HG02588 (cell line): ENCODE data around the gene CELA1.

Experiments used
- ATAC-seq: cut with Tn5 transposase; IDR thresholded peaks from one replicate; pipeline ENCODE4 v1.9.1; 2021; ENCODE audit warnings: mild to moderate bottlenecking, moderate library complexity; ENCODE audit not compliant: unreplicated experiment

The CELA1 gene

DNA sequence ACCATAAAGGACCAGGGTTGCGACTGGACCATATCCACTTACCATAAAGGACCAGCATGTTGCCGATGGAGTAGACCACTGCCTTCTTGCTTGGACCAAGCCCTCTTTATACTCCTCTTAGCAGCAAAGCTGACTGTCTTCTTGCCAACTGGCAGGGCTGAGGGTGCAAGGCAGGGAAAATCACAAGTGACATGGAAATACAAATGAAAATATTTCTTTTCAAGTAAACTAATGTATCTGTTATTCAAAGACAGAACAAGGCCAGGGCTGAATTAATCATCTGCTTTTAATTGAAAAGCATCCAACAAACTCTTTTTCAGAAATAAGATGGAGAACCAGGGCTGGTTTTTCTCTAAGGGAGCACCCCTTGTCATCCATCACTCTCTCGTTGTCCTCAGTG lies at the start of gene CELA1:
TSS of gene CELA1 (minus strand) at position 99 of the 400 bp plus-strand sequence. CDS start at position 58, 41 bp downstream.
- no peak for ATAC-seq

DNA sequence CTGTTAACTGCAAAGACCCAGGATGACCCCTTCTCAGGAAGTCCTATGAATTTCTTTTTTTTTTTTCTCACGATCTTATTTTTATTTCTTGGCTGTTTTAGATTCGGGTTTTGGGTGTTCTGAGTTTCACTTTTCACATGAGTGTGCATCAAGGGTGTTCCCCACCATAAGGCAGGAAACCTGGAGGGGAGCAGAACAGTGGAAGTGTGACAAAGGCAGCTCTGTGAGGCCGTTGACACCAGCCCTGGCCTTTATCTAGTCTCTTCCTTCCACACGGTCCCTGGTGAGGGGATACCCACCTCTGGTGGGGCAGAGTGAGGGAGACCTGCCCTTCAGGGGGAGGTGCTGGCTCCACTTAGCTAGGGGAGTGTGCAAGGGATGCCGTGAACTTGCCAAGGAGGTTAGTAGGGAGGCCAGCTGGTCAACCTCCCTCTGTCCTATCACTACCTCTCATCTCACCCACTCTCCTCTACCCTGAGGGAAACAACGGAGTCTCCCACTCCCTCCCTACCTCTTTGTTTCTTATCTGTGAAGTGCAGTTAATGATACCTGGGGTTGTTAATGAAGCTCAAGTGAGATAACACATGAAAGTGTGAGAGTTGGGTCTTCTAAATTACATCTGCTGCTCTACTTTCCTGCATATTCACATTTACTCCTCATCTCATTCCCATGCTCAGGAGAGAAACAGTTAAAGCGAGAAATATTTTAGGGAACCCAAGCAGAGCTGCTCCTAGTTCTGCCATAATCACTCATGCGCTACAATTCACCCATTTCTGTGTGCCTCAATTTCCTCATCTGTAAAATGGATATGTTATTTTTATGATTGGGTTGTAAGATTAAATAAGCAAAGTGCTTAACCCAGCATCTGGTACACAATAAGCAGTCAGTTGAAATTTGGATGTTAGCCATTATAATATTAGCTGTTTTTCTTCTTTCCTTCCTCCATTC lies 49.1 kb upstream of the CELA1 start:
- ATAC-seq, result peak; percentile 30

DNA sequence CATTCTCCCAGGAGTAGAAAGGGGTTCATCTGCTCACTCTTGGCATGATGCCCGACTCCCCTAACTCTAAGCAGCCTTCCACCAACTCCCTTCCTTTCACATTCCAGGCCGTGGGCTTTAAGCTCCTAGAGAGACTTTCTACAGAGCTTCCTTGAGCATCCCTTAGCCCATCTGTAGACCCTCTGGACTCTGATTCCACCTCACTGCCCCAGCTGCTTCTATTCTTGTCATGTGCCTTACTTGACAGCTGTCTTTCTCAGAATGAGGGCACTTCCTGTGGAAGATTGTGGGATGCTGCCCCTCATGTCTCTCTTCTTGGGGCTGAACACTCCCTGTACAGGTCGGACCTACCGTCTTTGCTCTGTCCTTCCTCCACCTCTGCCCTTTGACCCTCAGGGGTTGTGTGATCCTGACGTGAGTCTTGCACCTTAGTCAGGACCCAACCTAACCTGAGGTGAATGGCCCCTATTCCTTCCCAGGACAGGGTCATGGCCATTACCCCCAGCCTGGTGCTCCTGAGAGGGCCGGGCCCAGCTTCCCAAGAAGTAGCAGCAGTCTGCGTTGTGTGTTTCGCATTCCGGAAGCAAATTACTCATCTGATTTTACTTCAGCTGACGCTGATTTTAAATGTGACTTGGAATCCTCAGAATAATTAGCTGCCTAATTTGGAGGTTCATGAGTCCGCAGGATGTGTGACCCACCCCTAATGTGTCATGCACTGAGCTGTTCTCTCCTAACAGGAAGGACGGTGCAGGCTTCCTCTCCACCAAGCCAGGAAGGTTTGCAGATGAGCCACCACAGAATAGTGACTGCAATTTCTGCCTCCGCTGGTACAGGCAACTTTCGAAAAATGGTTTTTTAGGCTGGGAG lies 47.4 kb upstream of the CELA1 start:
- ATAC-seq, result no peak

DNA sequence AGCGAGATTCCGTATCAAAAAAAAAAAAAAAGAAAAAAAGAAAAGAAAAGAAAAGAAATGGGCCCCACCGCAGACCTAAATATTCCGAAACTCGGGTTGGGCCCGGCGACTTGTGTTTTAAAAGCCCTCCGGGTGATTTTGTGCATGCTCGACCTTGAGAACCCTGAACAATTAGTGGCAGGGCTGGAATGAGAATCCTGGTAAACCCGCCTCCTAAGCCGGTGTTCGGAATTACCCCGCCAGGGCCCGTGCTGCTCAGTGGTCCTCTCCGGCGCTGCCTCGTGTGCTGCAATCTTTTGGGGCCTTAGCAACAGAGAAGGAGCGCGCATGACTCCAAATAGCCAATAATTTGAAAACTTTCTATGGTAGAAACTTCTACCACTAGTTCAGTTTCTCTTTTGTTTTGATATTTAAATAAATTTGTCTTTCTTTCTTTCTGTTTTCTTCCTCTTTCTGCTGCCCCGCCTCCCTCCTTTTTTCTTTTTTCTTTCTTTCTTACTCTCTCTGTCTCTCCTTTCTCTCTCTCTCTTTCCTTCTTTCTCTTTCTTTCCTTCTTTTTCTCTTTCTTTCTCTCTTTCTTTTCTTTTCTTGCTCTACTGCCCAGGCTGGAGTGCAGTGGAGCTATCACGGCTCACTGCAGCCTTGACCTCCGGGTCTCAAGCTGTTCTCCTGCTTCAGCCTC lies 46.2 kb upstream of the CELA1 start:
- no peak for ATAC-seq

DNA sequence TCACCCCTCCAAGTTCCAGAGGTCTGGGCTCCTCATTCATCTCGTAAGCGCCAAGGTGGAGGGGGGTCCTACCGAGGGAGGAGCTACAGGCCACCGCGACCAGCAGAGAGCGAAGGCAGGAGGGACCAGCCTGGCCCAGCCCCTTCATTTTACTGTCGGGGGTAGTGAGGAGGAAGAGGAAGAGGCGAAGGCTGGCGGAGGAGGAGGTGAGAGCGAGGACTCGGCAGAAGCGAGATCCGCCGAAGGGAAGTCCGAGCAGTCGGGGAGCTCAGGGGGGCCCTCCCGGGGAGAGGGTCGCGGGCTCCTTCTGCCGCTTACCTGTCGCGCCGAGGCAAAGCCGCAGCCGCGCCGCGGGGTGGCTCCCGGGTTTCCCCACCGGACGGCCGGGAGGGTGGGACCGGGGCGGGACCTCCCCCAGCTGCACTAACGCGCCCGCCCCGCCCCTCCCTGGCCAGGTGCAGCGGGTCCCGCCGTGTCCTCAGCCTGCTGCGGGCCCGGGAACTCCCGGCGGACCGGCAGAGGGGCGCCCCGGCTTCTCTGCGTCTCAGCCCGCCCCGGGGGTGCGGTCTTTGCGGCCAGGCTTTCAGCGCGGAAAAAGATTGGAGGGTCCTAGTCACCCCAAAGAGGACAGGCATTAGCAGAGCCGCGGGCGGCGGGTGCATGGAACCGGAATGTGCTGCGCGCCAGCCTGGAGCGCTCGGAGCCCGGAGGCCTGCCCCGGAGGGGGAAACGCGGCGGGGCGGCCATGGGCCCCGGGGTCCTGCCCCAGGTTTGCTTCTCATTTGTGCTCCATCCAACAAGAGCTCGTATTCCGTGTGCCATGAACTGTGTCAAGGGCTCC lies 45.0 kb upstream of the CELA1 start, which contains the start of gene GALNT6:
TSS of gene GALNT6 (minus strand) at position 124 of the 841 bp plus-strand sequence. CDS start 11,625 bp downstream, outside the sequence.
- ATAC-seq, result peak; percentile 48

DNA sequence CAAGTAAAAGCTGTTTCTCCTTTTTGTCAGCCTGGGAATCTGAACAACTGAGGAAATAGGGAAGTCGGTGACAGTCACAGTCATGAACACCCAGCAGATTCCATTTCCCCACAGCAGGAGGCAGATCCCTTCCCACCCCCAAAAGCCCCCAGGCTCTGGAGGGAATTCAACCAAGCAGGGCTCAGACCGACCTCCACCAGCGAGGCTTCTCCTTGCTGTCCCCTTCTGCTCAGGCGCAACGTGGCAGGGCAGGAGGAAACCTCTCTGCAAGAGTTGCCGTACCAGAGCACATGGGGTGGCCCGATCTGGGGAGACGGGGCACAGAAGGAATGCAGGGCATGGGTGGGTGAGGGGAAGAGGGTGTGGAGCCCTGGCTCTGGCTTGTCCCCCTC lies 44.4 kb upstream of the CELA1 start:
- peak; percentile 7 for ATAC-seq

DNA sequence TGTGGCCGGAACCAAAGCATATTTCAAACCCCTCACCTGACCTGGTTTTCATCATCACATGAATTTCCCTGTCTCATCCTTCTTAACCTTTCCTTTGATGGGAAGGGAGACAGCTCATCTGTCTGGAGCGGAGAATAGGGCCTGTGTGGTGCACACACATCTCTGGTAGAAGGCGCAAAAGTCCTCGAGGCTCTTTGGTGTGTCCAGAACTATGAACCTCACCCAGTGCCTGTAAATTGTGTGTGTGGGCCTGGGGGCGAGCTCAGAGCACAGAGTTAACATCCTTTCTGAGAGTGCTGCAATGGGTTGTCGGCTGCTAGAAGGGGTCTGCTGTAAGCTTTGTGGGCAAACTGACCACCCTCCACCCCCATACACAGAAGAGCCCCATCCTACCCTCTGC lies 44.0 kb upstream of the CELA1 start:
- ATAC-seq, result no peak

DNA sequence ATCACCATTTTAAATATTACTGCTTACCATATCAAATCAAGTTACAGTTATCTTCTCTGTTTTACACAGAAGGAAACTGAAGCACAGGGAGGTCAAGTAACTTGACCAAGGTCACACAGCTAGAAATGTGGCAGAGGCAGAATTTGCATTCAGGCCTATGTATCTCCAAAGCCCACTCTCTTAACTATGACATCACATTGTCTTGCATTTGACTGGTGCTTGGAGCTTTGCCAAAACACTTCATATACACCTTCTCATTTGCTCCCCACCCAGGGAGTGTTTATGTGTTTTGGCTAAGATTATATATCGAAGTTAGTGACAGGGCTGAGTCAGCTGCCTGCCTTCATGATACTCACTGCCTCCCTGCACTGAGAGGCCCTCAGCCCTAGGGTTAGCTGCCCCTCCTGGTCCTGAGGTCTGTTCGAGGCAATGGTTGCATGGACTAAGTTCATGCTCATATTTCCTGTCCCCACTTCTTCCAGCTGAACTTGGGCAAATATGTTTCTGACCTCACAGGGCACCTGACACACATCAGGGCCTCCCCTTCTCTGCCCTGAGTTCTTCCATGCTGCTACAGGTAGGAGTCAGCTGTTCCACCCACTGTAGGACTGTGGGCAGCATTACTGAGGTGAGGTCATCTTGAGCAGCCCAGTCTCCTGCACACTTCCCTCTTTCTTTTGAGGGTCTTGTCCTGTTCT lies 43.0 kb upstream of the CELA1 start:
- no peak for ATAC-seq

DNA sequence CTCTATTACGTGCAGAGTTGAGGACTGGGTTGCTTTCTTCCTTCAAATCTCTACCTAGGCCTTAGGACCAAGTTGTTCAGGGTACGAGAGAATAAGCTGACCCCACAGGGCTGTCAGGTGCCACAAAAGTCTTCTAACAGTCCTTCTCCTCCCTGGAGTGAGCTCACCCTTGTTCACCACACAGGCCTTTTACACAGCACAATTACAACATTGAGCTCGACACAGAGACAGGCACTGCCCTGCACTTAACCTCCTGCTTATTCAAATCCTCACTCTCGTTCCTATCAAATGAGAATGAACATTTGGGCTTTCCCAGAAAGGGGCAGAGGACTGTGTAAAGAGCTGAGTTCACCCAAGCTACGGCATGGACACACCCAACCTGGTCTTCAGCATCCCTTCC lies 42.4 kb upstream of the CELA1 start:
- no peak for ATAC-seq

DNA sequence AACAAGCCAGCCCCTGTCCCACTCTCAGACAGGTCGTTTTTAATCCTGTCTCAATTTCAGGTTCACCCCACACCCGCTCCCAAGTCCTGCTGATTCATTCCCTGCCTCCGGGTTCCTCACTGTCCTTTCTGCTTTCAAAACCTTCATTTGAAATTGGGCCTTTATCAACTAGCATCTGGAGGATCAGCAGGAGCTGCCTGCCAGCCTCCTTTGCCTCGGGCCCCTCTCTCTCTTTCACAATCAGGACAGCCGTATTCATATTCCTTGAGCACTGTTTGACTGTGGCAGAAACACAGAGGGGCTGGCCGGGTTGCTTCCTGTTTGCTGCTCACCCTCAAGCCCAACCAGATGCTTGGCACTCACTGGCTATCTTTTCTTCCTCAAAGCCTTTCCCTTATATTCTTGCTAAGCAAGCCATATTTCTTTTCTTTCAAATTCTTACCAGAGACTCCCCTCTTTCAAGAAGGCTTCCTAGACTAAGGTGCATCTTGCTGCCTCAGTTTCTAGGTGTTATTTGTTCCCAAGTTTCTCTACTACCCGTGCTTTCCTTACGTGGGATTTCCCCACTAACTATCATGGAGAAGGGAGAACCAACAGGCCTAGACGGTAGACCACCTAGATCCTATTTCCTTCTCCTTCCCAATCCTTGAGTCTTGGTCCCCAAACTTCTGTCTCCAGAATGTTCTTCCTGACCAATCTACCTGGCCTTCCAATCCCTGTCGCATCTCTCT lies 41.8 kb upstream of the CELA1 start:
- ATAC-seq, result no peak

DNA sequence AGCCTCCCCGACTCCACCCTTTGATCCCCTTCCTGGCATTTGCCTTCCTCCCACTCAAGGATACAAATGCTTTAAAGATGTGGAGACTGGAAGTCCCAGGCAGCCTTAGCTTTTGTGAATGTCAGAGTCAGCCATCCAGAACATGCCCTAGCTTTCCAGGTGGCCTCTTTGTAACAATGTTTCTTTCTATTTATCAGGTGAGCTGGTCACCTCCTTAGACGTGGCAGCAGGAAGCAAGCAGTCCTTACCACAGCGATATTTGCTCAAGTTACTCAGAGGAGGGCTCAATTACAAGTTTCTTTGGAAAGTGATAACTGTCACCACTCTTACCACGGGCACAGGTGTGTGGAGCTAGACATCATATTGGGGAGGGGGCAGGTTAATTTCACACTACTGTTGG lies 39.9 kb upstream of the CELA1 start:
- no peak for ATAC-seq

DNA sequence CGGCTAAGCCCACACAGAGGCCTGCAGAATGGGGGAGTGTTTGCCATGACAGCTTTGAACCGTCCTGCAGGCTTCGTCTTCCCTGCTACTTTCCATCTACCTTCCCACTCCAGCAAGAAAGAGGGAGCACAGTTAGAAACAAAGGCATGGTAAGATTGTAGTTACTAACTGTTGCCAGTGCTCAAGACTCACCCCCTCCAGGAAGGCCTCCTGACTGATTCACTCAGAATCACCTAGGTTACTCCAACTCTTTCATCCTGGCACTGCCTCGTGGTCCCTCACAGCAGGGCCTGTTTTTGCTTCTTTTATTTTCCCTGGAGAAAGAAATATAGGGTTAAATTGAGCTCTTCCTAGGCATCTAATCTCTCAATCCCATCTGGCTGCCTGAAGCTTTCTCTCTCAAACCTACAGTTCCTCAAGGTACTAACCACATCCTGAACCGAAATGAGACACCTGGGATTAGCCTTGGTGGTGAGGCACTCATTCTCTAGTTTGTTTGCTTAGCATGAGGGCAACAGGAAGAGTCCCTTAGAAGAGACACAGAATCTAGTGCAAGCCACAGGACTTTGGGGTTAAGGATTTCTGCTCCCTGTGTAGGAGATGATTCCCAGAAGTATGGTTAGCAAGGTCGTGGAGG lies 36.9 kb upstream of the CELA1 start:
- no peak for ATAC-seq

DNA sequence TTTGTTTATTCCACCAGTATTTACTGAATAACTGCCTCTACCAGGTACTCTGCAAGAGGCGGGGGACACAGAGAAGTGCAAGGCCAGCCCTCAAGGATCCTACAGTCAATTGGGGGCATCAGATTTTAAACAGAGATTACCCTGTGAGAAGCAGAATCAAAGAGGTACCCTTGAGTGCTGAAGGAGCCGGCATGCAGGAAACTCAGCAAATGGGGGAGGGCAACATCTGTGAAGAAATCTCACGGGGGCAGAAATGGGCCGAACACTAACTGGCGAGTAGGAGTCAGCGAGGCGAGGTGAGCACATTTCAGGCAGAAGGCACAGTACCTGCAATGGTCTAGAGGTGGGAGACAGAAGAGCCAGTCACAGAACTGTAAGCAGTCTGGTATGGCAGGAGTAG lies 35.7 kb upstream of the CELA1 start:
- ATAC-seq, result no peak

DNA sequence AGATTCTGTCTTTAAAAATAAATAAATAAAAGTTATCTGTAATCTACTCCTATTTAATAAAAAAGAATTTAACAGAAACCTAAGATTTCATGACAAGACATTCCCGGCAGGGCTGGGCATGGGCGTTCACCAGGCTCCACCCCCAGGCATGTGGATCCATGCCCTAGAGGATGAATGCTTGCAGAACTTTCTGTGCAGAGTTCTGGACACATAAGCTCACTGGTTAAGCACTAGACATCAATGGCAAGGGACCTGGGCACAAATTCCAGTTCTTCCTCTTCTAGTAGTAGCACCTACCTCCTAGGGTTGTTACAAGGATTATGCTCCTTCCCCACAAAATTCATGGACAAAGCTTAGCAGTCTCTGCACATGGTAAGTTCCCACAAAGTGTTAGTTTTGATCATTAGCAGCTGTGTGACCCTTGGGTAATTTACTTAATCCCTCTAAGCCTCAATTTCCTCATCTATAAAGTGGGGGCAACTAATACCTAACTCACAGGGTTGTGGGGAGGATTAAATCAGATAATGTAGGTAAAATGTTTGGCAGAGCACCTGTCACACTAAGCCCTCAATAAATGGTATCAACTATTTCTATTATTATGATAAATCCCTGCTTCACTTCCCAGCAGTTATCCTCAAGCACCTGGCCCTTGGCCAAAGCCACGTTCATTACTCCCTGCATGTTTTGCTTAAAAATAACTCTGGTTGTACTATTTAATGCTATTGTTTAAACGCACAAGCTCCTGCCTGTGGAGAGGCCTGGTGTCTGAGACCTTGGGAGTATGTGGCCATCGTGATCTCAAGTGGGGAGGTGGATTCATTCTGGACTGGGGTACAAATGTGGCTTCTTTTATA lies 35.0 kb upstream of the CELA1 start:
- ATAC-seq, result no peak

DNA sequence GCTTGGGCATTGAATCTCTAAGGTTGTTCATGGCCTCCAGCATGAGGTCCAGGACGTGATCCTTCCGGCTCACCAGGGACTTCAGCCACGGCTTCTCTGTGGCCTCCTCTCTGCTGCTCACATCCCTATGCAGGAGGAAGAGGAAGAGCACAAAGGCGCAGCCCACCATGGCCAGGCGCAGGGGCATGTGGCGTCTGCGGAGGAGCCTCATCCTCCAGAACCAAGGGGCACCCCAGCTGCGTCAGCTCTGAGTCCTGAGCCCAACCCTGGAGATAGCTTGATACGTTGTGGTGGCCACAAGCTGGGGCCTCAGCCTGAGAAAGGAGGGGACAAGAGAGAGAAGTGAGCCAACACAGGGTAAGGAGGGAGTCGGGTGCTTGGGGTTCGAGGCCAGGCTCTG lies 33.1 kb upstream of the CELA1 start:
- no peak for ATAC-seq

DNA sequence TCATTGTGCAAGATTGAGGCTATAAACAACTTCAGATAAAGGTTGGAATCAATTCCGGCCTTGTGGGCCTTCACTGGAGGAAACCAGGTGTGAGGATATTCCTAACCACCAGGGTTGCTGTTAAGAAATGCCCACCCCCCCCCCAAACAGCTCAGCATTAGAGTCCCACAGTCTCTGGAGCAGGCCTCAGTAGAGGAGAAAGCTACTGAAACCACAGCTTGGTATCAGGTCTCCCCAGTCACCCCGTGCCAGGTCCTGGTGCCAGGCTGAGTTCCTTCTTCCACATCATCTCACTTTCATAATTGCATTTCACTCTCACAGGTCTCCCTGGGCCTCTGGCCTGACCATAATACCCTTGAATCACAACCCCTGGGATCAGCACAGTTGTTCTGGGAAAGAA lies 32.3 kb upstream of the CELA1 start:
- ATAC-seq, result no peak
